Measurements from ENCODE around the gene OXCT1.
"Not testable (repeated sequence)": the region's sequence is repeated elsewhere in the genome, so short reads cannot be mapped to it uniquely, and the experiment has no call there.

The OXCT1 gene

DNA sequence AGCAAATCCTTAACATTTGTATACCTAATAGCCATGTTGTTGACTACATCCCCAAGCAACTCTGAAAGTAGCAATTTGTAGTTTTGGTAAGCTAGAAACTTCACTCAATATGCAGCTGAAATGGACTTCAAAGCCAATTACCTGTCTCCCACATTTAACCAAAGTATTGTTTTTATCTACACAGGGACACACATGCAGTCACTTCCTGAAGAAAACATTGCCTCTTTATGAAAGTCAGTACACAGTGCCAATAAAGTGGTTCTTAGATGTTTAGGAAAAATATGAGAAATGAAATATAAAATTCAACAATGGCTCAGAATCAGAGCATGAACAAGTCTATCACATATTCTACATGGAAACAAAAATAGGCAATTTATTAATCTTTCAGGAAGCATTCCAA is 49.2 kb downstream of the OXCT1 start:
- no peak for DNase-seq

DNA sequence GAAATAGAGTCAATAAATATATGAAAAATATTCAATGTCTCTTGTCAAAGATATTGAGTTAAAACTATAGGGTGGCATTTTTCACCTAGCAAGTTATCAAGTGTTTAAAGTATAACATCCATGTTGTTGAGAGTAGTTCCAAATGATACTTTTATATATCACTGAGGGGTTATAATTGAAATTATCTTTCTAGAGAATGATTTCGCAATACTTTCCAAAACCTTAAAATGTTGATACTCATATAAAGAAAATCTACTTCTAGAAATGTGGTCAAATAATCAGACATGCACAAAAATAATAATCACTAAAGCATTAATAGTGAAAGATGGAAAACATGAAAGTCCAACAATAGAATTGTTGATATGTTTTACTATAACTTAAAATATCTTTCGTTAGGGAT is 50.1 kb downstream of the OXCT1 start:
- no peak for DNase-seq

DNA sequence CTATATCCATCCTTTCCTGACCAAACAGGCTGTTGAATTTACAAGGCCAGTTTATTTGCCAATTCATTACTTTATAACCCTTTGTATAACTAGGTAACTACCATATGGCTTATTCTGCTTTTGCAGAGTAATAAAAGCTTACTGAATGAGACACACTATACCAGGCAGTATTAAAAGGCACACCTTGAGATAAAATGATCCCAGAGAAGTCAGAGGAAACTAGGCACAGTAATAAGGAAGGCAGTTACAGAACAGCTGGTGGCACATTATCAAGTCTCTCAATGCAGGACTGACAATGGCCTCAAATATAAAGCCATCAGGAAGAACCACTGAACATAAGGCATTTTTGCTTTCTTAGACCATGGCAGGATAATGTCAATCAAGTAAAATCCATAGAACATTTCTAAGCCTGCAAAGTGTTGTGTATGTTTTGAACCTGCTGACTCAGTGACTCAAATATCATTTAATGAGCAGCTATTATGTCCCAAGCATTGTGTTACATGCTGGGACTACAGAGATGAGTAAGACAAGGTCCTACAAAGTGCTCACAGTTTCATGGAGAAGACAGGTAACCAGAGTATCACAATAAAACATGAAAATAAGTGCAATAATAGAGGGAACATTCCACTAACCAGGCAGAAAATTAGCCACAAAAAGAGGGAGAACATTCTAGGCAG is 52.5 kb downstream of the OXCT1 start:
- no peak for DNase-seq

DNA sequence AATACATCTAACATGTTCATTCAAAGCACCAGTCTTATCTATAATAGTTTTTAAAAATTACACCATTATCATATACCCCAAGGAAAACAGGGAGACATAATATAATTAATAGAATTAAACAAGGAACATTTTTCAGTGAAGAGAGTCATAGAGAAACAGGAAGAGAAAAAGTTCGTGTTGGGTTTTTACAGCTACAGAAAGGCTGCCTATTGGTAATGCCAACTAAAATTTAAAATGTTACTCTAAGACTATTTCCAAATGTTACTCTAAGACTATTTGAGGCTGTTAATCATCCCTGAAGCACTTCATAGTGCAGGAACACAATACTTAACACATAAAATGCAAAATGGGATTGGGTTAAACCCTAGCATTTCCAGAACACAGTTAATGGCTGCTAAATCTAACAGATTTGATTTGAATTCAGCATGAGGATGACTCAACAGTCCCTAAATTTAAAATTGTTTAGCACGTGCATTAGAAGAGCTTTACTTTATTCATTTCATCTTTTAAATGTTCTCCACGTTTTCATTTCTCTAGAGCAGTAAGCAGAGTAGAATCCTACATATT is 54.5 kb downstream of the OXCT1 start:
- DNase-seq, result no peak

DNA sequence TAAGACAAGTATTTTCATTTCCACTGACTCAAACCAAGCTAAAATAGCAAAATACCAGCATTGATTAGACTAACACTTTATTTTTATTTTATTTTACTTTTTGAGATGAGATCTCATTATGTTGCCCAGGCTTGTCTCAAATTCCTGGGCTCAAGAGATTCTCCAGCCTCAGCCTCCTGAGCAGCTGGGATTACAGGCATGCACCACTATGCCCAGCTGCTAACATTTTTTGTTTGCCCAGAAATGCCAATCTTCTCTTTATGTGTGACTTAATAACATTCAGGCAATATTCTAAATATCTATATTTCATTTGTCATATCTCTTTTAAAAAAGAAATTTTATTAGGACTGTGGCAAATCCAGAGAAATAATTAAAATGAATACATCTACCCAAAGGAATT is 55.0 kb downstream of the OXCT1 start:
- DNase-seq, result no peak

DNA sequence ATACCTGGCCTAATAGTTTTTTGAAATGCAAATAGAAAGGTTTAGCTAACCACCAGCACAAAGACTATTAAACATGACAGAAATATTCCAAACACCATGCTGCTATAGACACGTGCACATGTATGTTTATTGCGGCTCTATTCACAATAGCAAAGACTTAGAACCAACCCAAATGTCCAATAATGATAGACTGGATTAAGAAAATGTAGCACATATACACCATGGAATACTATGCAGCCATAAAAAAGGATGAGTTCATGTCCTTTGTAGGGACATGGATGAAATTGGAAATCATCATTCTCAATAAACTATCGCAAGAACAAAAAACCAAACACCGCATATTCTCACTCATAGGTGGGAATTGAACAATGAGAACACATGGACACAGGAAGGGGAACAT is 55.9 kb downstream of the OXCT1 start:
- DNase-seq, result not testable (repeated sequence)

DNA sequence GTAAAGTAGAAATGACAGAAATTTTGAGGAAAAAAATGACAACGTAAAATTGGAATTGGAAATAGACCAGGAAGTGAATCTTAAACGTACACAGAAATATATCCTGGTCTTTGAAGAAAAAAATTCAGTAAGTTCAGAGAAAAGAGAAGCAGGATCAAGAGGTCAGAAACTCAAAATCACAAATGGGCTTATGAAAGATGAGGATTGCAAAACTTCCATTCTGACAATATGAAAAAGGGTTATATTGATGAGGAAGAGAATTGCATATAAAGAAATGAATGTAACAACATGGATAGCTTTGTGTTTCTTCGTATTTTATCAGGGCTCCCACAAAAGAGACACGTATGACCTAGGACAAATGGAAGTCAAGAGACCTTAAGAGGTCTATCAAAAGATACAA is 58.1 kb downstream of the OXCT1 start:
- no peak for DNase-seq

DNA sequence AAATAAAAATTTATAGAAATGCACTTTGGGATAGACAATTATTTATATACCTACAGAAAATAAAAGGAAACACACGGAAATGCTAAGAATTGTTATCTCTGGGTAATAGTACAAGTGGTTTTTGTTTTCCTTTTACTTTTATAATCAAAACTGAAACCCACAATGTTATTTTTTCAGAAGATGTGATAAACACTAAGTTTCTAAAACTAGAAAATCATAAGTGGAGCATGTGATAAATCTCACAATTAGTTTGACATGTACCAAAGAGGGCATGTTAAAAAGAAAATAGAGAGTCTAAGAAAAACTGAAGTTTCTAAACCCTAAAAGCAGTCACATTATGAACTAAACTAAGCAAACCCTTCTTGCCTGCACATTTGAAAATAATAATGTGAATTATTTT is 61.1 kb downstream of the OXCT1 start:
- no peak for DNase-seq

DNA sequence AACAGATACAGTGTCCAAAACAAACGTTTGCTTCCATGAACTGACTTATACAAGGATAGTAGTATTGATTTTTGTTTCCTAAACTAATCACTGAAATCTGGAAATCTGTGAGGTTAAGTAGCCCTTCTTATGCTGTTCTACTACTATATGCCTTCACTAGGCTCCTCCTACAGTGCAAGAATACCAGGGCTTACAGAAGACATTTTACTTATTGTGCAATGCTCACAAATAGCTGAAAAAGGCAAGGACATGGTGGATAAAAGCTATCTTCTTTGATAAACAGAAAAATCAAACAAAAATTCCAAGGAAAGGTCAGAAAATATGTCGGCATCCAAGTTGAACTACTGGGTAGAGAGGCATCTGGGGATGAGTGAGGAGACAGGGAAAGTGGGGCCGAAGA is 61.9 kb downstream of the OXCT1 start:
- no peak for DNase-seq

DNA sequence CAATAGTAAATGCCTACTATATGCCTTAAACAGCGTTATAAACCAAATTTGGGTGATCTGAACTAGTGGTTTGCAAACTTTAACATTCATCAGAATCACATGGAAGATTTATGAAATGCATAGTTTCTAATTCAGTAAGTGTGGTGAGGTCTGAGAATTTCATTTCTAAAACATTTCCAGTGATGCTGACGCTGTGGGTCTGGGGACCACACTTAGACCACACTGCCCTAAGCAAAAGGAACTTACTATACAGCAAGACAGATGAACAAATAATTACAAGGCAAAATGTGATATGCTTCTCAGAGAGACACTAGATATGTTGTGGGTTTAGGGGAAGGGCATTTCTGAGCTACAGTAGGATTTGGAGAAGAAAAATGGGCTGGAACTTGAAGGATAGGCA is 72.6 kb downstream of the OXCT1 start:
- no peak for DNase-seq

DNA sequence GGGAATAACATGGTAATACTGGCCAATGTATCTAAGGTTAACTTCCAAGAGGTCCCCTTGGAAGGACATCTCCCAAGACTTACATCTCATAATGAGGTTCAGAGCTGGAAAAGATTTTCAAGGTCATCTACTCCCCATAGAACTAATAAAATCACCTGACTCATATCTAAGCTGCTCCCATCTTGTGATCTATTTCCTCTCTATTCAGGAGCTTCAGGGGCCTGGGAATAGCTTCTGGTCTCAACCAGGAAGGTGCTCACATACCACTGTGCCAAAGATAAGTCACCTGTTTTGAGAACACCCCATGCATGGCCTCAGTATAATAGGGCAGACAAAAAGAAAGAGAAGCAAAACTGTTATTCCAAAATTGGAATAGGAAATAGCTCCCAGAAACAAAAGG is 74.2 kb downstream of the OXCT1 start:
- no peak for DNase-seq

DNA sequence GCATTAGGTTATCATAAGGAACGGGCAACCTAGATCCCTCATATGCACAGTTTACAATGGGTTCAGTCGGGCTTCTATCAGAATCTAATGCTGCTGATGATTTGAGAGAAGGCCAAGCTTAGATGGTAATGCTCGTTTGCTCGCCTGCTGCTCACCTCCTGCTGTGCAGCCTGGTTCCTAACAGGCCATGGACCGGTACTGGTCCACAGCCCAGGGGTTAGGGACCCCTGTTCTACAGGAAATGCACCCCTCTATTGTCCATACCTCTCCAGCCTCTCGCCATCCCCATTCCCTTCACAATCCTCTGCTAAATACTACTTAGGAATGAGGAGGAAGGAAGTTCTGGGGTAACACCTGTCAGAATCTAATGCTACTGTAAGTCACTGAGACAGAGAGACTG is 75.1 kb downstream of the OXCT1 start:
- DNase-seq, result no peak

DNA sequence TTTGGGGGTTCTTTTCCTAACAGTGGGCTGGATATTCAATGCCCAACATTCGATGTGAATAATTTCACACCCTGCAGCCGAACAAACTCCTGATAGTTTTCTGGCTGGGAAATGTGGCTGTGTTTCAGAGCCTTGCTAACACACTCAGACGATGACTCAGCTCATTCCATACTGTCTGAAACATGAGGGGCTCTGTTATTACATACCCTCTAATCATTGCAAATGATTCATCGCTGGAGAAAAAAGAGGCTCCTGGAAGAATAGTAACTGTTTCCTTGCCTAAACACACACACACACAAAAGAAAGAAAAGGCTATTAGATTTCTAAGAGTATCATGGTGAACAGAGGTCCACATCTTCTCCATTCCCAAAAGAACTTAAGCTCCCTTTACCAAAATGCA is 75.8 kb downstream of the OXCT1 start:
- DNase-seq, result no peak

DNA sequence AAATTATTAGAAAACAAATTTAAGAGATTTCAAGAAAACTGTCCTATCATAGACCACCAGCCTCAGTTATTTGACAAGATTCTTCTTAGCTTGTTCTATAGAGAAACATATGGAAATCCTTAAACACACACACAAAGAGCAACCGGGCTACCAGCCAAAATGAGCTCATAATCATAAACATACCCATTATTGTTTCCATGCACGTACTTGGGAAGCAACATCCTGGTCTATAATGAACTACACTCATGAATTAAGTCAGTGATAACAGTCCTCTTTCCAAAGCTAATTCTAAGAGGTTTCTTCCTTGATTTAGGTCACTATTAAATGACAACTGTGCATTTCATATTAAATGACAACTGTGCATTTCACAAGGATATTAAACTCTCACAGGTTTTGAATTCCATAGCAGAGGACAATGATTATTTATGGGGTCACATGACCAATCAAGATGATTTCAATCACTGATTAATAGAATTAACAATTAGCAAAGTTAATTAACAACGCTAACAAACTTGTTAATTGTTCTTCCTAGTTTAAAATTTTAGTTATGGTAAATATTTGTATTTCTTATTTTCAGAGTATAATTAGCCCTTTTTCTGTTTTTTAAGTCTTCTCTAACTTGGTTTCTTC is 77.0 kb downstream of the OXCT1 start:
- no peak for DNase-seq

DNA sequence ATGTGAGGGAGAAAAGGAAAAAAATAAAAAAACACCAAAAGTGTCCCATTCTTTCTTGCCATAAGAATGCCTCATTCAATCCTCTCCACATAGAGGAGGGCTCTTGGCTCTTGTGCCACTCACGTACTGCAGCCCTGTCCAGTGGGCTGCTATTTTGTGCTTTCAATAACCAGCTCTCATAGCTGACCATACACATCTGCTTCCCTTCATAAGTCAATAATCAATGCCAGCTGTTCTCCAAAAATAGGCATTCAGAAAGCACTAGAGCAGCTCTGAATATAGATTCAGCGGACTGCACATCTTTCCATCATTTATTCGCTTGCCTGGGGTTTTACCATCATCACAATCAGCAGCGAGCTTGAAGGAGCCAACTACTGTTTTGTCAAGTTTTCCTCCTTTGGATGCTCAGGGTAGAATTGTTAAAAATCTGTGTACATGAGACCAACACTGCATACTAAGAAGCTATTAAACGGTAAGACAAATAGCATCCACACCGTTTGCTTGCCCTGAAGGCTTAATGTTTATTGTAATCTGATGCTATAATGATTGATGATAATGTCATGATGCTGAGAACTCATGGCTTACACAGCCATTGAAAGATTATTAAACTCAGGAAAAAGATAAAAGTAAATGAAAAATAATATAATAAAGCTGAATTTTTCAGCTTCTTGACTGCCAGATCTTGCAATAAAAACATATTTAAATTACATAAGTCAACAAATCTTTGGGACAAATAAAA is 80.0 kb downstream of the OXCT1 start:
- DNase-seq, result no peak

DNA sequence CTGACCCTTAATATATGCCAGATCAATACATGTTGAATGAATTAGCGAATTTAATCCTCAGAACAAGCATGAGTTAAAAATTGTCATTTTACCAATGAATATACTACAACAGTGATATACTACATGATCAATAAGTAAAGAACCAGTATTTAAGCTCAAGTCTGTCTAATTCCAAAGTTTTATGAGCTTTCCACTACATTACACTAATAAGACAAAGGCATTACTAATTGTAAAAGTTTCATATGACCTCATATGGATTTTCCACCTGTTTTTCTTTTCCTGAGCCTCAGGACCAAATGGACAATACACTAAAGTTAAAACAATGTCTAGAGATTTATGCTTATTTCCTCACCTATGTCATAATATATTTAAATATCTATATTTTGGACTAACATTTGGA is 80.8 kb downstream of the OXCT1 start:
- no peak for DNase-seq

DNA sequence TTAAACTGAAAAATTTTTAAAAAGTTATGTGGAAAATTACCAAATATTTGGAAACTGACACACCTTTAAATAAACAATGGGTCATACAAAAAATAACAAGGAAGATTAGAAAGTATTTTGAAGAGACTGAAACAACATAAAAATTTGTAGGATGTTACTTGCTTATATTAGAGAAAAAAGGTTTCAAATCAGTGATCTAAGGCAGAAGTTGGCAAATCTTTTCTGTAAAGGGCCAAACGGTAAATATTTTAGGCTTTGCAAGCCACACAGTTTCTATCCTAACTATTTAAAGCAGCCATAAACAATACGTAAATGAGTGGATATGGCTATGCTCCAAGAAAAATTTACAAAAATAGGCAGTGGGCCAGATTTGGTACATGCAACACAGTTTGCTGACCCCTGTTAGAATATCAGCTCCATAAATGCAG is 81.3 kb downstream of the OXCT1 start:
- no peak for DNase-seq

DNA sequence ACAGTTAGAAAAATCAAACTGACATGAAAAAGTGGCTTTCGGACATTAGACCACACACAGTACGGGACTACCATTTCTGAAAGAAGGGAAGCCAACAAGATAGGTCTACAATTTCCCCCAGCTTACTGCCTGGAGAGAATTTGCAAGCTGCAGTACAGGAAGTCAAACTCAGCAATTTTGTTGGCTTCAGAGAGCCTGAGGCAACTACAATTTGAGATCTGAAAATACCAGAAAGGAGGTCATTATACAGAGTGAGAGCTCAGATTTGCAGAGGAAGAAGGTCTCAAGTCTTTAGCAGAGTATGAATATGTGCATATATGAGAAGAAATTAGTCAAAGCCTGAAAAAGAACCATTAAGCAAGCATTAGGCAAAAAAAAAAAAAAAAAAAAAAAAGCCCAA is 83.0 kb downstream of the OXCT1 start:
- no peak for DNase-seq

DNA sequence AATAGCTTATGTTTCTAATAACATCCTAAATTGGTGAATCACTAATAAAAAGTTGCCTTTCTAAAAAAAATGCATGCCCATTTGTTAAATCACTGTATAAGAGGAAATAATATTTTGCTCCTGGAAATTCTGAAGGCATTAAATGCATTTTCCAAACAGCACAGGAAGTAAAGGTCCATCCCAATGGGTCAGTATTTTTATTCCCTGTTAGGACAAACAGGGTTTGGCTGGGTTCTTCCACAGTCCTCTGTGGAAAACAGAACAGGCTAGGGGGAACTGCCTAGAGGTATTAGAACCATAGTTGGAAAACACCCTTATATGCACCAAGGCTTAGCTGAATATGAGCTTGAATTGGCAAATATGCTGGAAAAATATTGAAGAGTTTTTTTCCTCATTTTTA is 85.2 kb downstream of the OXCT1 start:
- no peak for DNase-seq

DNA sequence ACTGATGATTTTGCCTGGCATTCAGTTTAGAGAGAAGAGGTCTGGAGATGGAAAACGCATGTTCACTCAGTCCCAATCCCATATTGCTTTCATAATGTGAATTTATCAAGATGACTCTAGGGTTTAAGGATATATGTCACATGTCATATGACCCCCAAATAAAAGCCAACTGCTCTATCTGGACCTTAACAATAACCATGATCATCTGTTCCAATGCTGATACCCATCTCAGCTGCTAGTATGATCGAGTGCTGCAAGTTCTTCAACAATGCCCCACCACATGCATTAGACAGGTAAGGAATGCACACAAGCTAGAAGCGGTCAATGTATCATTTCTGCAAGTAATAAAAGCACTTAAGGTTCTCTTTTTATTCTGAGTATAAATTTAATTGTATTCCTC is 91.8 kb downstream of the OXCT1 start:
- DNase-seq, result no peak

DNA sequence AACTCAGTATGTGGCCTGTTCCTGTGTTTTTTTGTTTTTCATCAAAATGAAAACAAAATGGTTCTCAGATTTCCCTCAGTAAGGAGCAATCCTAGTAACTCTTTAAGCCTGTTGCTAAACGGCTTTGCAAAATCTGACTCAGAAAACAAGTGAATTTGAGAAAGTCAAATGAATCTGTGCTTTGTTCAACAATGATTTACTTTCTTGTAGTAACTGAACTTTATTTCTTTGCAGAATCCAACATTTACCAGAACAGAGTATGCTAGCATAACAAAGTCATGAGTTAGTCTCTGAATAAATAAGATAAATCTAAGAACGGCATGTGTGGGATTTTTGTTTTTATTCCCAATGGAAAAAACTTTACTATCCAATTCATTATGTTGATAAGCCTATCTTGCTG is 93.8 kb downstream of the OXCT1 start:
- DNase-seq, result no peak

DNA sequence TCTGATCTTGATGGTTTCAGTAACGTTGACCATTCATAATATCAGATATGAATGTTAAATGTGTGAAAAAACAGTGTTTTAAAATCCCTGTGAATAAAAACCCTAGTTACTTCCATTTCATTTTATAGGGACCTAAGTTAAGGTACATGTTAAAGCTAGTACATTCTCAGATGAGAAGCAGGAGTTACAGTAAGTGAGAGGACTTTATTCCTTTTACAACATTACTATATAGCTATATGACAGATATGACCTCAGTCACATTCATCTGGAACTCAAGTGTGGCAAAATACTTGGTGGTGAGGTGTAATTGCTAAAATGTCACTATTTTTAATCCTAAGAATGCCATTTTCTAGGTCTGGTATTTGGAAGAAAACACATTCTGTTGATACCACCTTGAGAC is 96.4 kb downstream of the OXCT1 start:
- no peak for DNase-seq

DNA sequence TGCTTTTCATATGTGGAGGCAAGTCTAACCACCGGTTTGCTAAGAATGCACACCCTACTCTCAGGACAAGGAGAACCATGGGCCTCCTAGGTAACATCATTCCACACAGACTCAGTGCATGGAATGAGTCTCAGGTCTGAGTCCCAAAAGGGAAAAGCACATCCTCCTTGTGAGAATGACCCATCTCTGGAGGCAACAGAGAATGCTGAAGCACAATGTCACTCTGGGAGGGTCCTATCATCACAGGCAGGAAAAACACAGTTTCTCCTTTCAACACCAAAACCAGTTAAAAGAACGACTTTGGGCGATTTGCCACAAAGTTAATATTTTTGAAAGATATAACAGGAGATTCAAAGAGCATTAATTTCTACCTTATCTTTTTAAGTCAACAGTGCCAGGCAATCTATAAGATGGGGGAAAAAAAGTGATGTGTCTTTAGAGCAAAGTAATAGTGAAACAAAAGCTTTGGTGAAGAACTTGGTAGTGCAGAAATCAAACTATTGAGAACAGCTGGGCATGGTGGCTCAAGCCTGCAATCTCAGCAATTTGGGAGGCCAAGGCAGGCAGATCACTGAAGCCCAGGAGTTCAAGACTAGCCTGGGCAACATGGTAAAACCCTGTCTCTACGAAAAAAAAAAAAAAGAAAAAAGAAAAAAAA is 97.3 kb downstream of the OXCT1 start:
- DNase-seq, result no peak

DNA sequence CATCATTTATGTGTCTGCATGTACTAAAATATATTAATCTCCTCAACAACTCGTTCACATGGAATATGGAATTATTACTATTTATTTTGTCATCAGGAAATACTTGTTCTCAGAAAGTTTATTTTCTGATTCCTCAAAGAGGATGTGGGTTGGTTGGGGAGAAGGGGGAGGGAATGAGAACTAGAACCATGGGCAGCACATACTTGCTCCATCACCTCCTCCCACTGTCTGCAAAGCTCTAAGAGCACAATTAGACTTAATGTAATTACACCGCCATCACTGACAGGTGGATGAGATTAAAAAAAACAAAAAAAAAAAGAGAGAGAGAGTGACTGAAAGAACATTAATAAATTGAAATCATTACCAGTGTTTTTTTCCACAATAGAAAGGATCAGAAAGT is 98.2 kb downstream of the OXCT1 start:
- DNase-seq, result no peak
